K562 (cell line): ENCODE results near the gene CAPZA1. TPM values are rescaled to one million over a fixed set of nuclear protein-coding genes. Genes with fewer than 3 reads are reported as not detected.

Experiments used
- BACH1 ChIP-seq: fragments of 200-800 bp; sonication (Bioruptor generic); IDR thresholded peaks from 2 replicates; pipeline ENCODE4 v1.6.1; 2016; ENCODE audit warnings: missing genetic modification characterization, missing compliant biosample characterization
- CBX8 ChIP-seq: fragments of 200-600 bp; sonication (generic); IDR thresholded peaks from 2 replicates; pipeline ENCODE4 v1.6.1; 2012; ENCODE audit warnings: borderline replicate concordance, mixed run types, low read depth, mild to moderate bottlenecking, moderate library complexity, mixed read lengths, low read length, control low read depth, inconsistent platforms; ENCODE audit not compliant: poor library complexity, severe bottlenecking; ENCODE audit errors: extremely low read depth
- CREB3L1 ChIP-seq: fragments of 450-650 bp; IDR thresholded peaks from 2 replicates; pipeline ENCODE4 v1.6.1; 2014; ENCODE audit warnings: low read depth, mild to moderate bottlenecking, moderate library complexity, borderline replicate concordance
- DACH1 ChIP-seq: fragments of 450-650 bp; IDR thresholded peaks from 2 replicates; pipeline ENCODE4 v1.6.1; 2018; ENCODE audit not compliant: partially characterized antibody
- DDX20 ChIP-seq: fragments of 450-650 bp; IDR thresholded peaks from 2 replicates; pipeline ENCODE4 v1.6.1; 2016; ENCODE audit warnings: missing genetic modification characterization, low read depth, mild to moderate bottlenecking, missing compliant biosample characterization, moderate library complexity
- ID3 ChIP-seq, 2 experiments: fragments of 250-450 bp in 1 of 2; fragments of 450-650 bp in 1 of 2; sonication (Bioruptor Pico) in 1 of 2; IDR thresholded peaks; 2 replicates each; pipeline versions ENCODE4 v1.6.1 to v1.8.0; 2016 to 2021; ENCODE audit warnings: mild to moderate bottlenecking in 2 of 2, moderate library complexity in 2 of 2, missing compliant biosample characterization in 1 of 2, missing genetic modification characterization in 1 of 2
- MXI1 ChIP-seq: IDR thresholded peaks from 2 replicates; pipeline ENCODE4 v1.6.1; 2011; ENCODE audit warnings: low read depth, mild to moderate bottlenecking, improper control_type of control experiment, low read length
- POLR2A ChIP-seq: fragments of 450-650 bp; conservative IDR thresholded peaks from 2 replicates; pipeline ENCODE4 v1.6.1; 2016
- PRMT5 ChIP-seq: sonication (generic); formaldehyde crosslinking; IDR thresholded peaks from 2 replicates; pipeline ENCODE4 v1.5.0; 2020; ENCODE audit warnings: missing genetic modification reagents
- PTBP1 ChIP-seq: fragments of 200-400 bp; formaldehyde crosslinking; IDR thresholded peaks from 2 replicates; pipeline ENCODE4 v1.6.1; 2017; ENCODE audit warnings: low read depth, low read length
- RBM22 ChIP-seq: fragments of 200-400 bp; formaldehyde crosslinking; IDR thresholded peaks from 2 replicates; pipeline ENCODE4 v1.6.1; 2018; ENCODE audit warnings: low read length, low read depth; ENCODE audit not compliant: poor library complexity, severe bottlenecking
- SAFB ChIP-seq: fragments of 200-400 bp; formaldehyde crosslinking; IDR thresholded peaks from 2 replicates; pipeline ENCODE4 v1.6.1; 2017; ENCODE audit warnings: low read depth, low read length, borderline replicate concordance
- SMARCA5 ChIP-seq: fragments of 450-650 bp; IDR thresholded peaks from 2 replicates; pipeline ENCODE4 v1.6.1; 2016
- TGIF2 ChIP-seq: sonication (generic); formaldehyde crosslinking; IDR thresholded peaks from 2 replicates; pipeline ENCODE4 v1.8.1; 2022; ENCODE audit warnings: mild to moderate bottlenecking, missing genetic modification reagents, moderate library complexity
- UBTF ChIP-seq, 2 experiments: IDR thresholded peaks; 2 replicates each; pipeline ENCODE4 v1.6.1; 2012; ENCODE audit warnings: improper control_type of control experiment in 2 of 2, low read depth in 2 of 2, low read length in 2 of 2, borderline replicate concordance in 1 of 2
- ZNF165 ChIP-seq: fragments of 250-450 bp; sonication (Bioruptor Pico); IDR thresholded peaks from 2 replicates; pipeline ENCODE4 v1.4.0; 2020; ENCODE audit warnings: borderline replicate concordance
- ZNF23 ChIP-seq: fragments of 250-450 bp; sonication (Bioruptor Pico); IDR thresholded peaks from 2 replicates; pipeline ENCODE4 v1.4.0; 2020; ENCODE audit warnings: mild to moderate bottlenecking
- ZNF589 ChIP-seq: fragments of 200-800 bp; sonication (Bioruptor generic); IDR thresholded peaks from 2 replicates; pipeline ENCODE4 v1.6.1; 2016; ENCODE audit warnings: low read depth, missing genetic modification characterization, missing compliant biosample characterization
- ZNF609 ChIP-seq: sonication (generic); formaldehyde crosslinking; IDR thresholded peaks from 2 replicates; pipeline ENCODE4 v1.8.1; 2023; ENCODE audit warnings: missing genetic modification reagents, mild to moderate bottlenecking, borderline replicate concordance
- ZZZ3 ChIP-seq: fragments of 450-650 bp; IDR thresholded peaks from 2 replicates; pipeline ENCODE4 v1.6.1; 2016; ENCODE audit warnings: antibody characterized with exemption, mild to moderate bottlenecking, moderate library complexity
- polyA plus RNA-seq, 8 experiments: library from polyadenylated mRNA; depleted of rRNA in 4 of 8; stranded (reverse) in 5 of 8; unstranded in 3 of 8; fragments of >200 nt; fragmentation: Nextera tagmentation in 2 of 8; fragmentation: Illumina TruSeq in 1 of 8; extraction: Ambion mirVana in 2 of 8; extraction: Trizol in 1 of 8; gene quantifications; 2 replicates each; pipeline versions ENCODE4 v1.2.1 to v1.2.3, GENCODE V29; 2011 to 2014; ENCODE audit warnings: inconsistent platforms in 1 of 8, missing spikeins in 1 of 8
- total RNA-seq, 7 experiments: library from RNA; depleted of rRNA in 6 of 7; stranded (reverse); fragments of >200 nt in 6 of 7; fragmentation: Illumina TruSeq in 2 of 7; extraction: Trizol in 2 of 7; gene quantifications; 2 replicates each; pipeline versions ENCODE4 v1.2.1 to v1.2.3, GENCODE V29; 2011 to 2021; ENCODE audit warnings: low replicate concordance in 1 of 7

The CAPZA1 gene
- total and polyA plus RNA-seq, 9 of the 15 experiments (the other 6 are each of a cell fraction or from before 2014, with no cell fraction given), result 237 to 1,020 (median 306) TPM

- TF ChIP-seq DDX20 (tag) (no peak), MXI1 (no peak), PRMT5 (CRISPR knock-in tag) (no peak), PTBP1 (no peak), RBM22 (no peak), ZNF609 (CRISPR knock-in tag) (no peak), UBTF (IDR thresholded peaks at IDR 0.05; ENCODE audit: borderline replicate concordance in 1 of 2, low read depth in 2 of 2, low read length in 2 of 2) (no peak), ZNF165 (no peak), CREB3L1 (peak; percentile 79; the same call in 1 of the 2 replicates), ID3 (CRISPR knock-in tag; IDR thresholded peaks at IDR 0.05) (no peak), ID3 (tag; IDR thresholded peaks at IDR 0.05) (no peak), SAFB (no peak), POLR2A (0 out of 2 replicates have a peak, but pooled peaks have one; percentile 30), ZNF589 (CRISPR knock-in tag) (no peak), CBX8 (no peak), TGIF2 (CRISPR knock-in tag) (no peak), BACH1 (tag) (peak; percentile 43; the same call in 1 of the 2 replicates), SMARCA5 (0 out of 2 replicates have a peak, but pooled peaks have one; percentile 26), ZZZ3 (no peak), DACH1 (no peak), ZNF23 (CRISPR knock-in tag) (no peak)
Measured at GRCh38 chr1:112625696-112626095, 6.1 kb downstream of the CAPZA1 start (continued).
